A673 (cell line): Measurements from ENCODE around the gene EPHX1.

Source experiments
- EZH2 ChIP-seq: fragments of 200-600 bp; sonication (generic); IDR thresholded peaks from 2 replicates; pipeline ENCODE4 v1.6.1; 2017; ENCODE audit warnings: borderline replicate concordance, low read depth, mild to moderate bottlenecking, mixed read lengths, antibody characterized with exemption, low read length; ENCODE audit not compliant: poor library complexity, severe bottlenecking
- TF ChIP-seq, protein P1 (sequence below): fragments of 300-800, 200-600 bp; sonication (generic); conservative IDR thresholded peaks from 2 replicates; pipeline ENCODE4 v1.5.1; 2017; ENCODE audit warnings: low read depth, mild to moderate bottlenecking, antibody characterized with exemption, low read length, moderate library complexity, mixed read lengths

DNA sequence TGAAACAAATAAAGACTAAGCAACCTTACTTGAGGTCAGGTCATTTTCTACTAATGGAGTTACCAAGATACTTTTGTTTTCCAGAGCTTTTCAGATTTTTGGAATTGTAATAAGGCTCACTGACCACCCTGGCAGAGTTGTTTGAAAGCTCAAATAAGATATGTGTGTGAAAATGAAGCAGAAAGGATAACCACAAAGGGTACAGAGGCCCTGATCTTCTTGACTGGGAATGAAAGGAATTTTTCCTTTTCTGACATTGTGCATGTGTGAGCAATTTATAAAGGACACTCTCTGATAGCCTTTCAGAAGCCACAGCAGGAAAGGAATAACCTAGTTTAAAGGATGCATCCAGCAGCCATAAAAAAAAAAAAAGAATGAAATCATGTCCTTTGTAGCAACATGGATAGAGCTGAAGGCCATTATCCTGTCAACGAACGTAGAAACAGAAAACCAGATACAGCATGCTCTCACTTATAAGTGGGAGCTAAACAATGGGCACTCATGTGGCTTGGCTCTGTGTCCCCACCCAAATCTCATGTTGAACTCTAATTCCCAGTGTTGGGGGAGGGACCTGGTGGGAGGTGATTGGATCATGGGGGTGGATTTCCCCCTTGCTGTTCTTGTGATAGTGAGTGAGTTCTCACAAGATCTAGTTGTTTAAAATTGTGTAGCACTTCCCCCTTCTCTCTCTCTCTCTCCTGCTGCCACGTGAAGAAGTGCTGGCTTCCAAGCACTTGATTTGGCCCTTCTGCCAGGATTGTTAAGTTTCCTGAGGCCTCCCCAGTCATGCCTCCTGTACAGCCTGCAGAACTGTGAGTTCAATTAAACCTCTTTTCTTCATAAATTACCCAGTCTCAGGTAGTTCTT, 35.4 kb upstream of the EPHX1 start:
- TF ChIP-seq, protein P1, sequence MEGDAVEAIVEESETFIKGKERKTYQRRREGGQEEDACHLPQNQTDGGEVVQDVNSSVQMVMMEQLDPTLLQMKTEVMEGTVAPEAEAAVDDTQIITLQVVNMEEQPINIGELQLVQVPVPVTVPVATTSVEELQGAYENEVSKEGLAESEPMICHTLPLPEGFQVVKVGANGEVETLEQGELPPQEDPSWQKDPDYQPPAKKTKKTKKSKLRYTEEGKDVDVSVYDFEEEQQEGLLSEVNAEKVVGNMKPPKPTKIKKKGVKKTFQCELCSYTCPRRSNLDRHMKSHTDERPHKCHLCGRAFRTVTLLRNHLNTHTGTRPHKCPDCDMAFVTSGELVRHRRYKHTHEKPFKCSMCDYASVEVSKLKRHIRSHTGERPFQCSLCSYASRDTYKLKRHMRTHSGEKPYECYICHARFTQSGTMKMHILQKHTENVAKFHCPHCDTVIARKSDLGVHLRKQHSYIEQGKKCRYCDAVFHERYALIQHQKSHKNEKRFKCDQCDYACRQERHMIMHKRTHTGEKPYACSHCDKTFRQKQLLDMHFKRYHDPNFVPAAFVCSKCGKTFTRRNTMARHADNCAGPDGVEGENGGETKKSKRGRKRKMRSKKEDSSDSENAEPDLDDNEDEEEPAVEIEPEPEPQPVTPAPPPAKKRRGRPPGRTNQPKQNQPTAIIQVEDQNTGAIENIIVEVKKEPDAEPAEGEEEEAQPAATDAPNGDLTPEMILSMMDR, result no peak
- no peak for TF ChIP-seq EZH2
